ENCODE results near the gene GHRHR. TPM values are rescaled to one million over a fixed set of nuclear protein-coding genes. Genes with fewer than 3 reads are reported as not detected.

The GHRHR gene
- total and polyA plus RNA-seq, 9 of the 15 experiments (the other 6 are each of a cell fraction or from before 2014, with no cell fraction given): not detected

DNA sequence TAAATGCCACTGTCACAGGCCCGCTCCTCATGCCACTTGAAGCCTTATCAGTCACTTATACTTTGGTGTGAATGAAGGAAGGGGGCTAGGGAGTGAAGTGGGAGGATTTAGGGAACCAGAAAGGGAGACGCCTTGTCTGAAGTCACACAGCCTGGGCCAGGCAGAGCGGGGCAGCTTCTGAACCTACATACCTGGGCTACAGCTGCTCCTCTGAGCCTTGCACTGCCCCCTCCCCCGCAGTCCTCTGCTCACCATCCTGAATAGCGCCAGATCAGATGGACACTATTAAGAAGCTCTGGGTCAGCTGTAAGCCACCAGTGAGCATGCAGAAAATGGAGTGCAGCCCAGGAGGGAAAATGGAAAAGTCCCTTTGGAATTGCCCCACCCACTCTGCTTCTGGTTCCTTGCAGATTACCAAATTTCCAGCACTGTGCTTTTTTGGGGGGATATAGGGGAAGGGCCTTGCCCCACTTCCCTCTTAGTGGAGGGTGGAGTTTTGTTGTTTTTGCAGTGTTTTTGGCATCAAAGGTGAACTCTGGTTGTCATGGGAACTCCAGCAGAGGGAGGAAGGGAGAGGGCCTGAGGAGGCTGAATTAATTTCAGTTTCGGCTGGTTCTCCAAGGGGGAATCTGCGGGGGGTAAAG, 53.4 kb downstream of the GHRHR start:
- Histone ChIP-seq H2AFZ (ENCODE audit: low read depth, low read length) (no peak overlapping the region), H3K27me3 (ENCODE audit: control insufficient read depth in 2 of 2, insufficient read depth in 2 of 2, low read length in 2 of 2) (peaks cover 0 to 11% of the 10 kb centered on the region in 2 experiments; a peak in 2 of 5 replicates), H3K79me2 (ENCODE audit: control insufficient read depth, insufficient read depth, low read length) (no peaks in the 10 kb centered on the region), H3K4me2 (ENCODE audit: insufficient read depth, low read length) (no peak overlapping the region), H3K9me1 (ENCODE audit: control insufficient read depth, insufficient read depth, low read length) (peaks cover 4% of the 10 kb centered on the region), H3K4me1 (replicated peaks in 1 of 2; ENCODE audit: control insufficient read depth in 2 of 2, insufficient read depth in 2 of 2, low read length in 2 of 2) (no peaks in the 10 kb centered on the region), H3K4me3 (no peak overlapping the region), H4K20me1 (replicated peaks; ENCODE audit: control insufficient read depth, insufficient read depth, low read length) (0 out of 2 replicates have a peak, but pooled peaks cover 14% of the 10 kb centered on the region), H3K9me3 (replicated peaks; ENCODE audit: control insufficient read depth, insufficient read depth, low read depth, low read length) (no peaks in the 10 kb centered on the region), H3K27ac (ENCODE audit: extremely low read depth, low read depth, low read length) (no peak overlapping the region), H3K9ac (ENCODE audit: insufficient read depth in 1 of 2, low read depth in 2 of 2, low read length in 2 of 2) (no peak overlapping the region), H3K36me3 (ENCODE audit: control insufficient read depth, insufficient read depth, low read length) (no peaks in the 10 kb centered on the region)
- 0% methylated on average over 7 of the region's 7 CpGs for WGBS (ENCODE audit: insufficient coverage, low coverage, missing lambda C conversion rate)
- no peak for FAIRE-seq
- TF ChIP-seq, protein P1, sequence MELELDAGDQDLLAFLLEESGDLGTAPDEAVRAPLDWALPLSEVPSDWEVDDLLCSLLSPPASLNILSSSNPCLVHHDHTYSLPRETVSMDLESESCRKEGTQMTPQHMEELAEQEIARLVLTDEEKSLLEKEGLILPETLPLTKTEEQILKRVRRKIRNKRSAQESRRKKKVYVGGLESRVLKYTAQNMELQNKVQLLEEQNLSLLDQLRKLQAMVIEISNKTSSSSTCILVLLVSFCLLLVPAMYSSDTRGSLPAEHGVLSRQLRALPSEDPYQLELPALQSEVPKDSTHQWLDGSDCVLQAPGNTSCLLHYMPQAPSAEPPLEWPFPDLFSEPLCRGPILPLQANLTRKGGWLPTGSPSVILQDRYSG (tag; conservative IDR thresholded peaks at IDR 0.05; ENCODE audit: low read depth): no peak
- TF ChIP-seq RFX1 (IDR thresholded peaks at IDR 0.05): peak; percentile 59
- no peak for TF ChIP-seq ZNF589 (CRISPR knock-in tag; IDR thresholded peaks at IDR 0.05; ENCODE audit: low read depth)
- no peak for TF ChIP-seq OTX1 (CRISPR knock-in tag; IDR thresholded peaks at IDR 0.05)
- no peak for TF ChIP-seq ZFX (CRISPR knock-in tag; IDR thresholded peaks at IDR 0.05)
- DNase-seq (ENCODE audit: extremely low read depth in 1 of 4, low spot score in 3 of 4): no peak
- ChIA-PET CTCF (ENCODE audit: low intra/inter-chr PET ratio) (no interaction called here), POLR2A (interaction anchor here (1.5 kb wide), 1 partner anchor 10 kb away, joined by 4 read pairs; no protein-coding TSS in a partner anchor)
- intact Hi-C loops (cut with micrococcal nuclease) (no loop called here), in situ Hi-C loops (cut with MboI) (no loop called here)
- BruUV-seq (replicated peaks): no TSS peak
- no peak for ATAC-seq

All from K562 (cell line).